Glutamatergic neuron (in vitro differentiated cells): ENCODE results near the gene LGALS9. TPM values are rescaled to one million over a fixed set of nuclear protein-coding genes. Genes with fewer than 3 reads are reported as not detected.

Experiments used
- DNase-seq: peaks from one replicate; pipeline ENCODE4 v3.0.0; 2022
- H3K27ac Mint-ChIP-seq: one replicate; pipeline ENCODE4 v1.8.0; 2020; ENCODE audit warnings: mild to moderate bottlenecking, mixed read lengths, inconsistent platforms; ENCODE audit not compliant: unreplicated experiment
- H3K27me3 Mint-ChIP-seq: one replicate; pipeline ENCODE4 v1.8.0; 2020; ENCODE audit warnings: mild to moderate bottlenecking, moderate library complexity, mixed read lengths, inconsistent platforms; ENCODE audit not compliant: unreplicated experiment
- H3K36me3 Mint-ChIP-seq: one replicate; pipeline ENCODE4 v1.8.0; 2020; ENCODE audit warnings: mild to moderate bottlenecking, mixed read lengths, inconsistent platforms; ENCODE audit not compliant: unreplicated experiment
- H3K4me1 Mint-ChIP-seq: one replicate; pipeline ENCODE4 v1.8.0; 2020; ENCODE audit warnings: mild to moderate bottlenecking, low read depth, mixed read lengths, inconsistent platforms; ENCODE audit not compliant: unreplicated experiment
- H3K4me3 Mint-ChIP-seq: one replicate; pipeline ENCODE4 v1.8.0; 2020; ENCODE audit warnings: mild to moderate bottlenecking, mixed read lengths, inconsistent platforms; ENCODE audit not compliant: unreplicated experiment
- H3K9me3 Mint-ChIP-seq: one replicate; pipeline ENCODE4 v1.8.0; 2020; ENCODE audit warnings: mild to moderate bottlenecking, moderate library complexity, mixed read lengths, inconsistent platforms; ENCODE audit not compliant: unreplicated experiment
- CTCF ChIP-seq: fragments of 200-600 bp; sonication (generic); IDR thresholded peaks from one replicate; pipeline ENCODE4 v1.5.0; 2021; ENCODE audit not compliant: partially characterized antibody, unreplicated experiment
- total RNA-seq: library from RNA; stranded (reverse); fragmentation: NEBNext Ultra II Directional; extraction: Animal tissue kit (Norgen Biotek cat#: 25700); gene quantifications from one replicate; pipeline ENCODE4 v1.2.1, GENCODE V29; 2021; ENCODE audit not compliant: unreplicated experiment

Gene LGALS9
- total RNA-seq, 1 donor from 2014 or later, result 6.5 TPM

DNA sequence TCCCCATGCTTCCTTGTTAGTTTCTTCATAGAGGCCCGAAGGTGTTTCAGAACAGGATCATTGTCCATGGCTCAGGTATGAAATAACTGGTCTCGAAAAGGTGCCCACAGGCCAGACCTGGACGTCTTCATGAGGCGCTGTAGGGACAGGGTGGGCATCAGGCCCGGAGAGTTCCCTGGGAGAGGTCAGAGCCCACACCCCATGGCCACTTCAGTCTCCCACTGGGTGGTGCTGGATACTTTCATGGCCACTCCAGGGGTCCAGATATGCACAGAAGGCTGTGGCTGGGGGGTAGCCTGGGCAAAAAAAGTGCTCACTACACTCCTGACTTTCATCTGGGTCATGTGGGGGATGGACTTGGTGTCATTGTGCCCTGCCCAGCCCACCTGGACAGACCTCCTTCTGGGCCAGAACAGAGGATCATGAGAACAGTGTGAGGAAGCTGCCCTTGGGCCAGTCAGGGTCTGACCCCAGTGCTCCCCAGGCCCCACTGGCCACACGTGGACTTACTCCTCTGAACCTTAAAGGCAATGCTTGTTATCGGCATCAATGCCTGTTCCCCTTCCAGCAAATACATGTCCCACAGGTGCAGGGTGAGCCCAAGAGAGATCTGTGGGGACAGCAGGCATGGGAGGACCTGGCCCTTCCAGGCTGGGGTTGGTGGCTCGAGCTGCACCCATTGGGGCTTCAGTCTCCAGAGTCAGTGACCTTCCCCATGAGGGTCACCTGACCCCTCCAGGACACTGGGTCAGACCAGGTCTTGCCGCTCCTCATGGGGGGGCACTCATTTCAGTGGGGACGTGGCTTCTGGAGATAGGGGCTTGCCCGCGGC lies 36.9 kb downstream of the LGALS9 start:
- Mint-ChIP-seq H3K27ac (no peak overlapping the region), H3K9me3 (peaks cover 5% of the 10 kb centered on the region), H3K4me1 (no peaks in the 10 kb centered on the region), H3K4me3 (no peak overlapping the region), H3K36me3 (no peaks in the 10 kb centered on the region), H3K27me3 (peaks cover 6% of the 10 kb centered on the region)
- peak; percentile 6 for DNase-seq
- no peak for TF ChIP-seq CTCF

GRCh38 chr17:27668488-27668823 lies 37.5 kb downstream of the LGALS9 start:
- Mint-ChIP-seq H3K36me3 (no peaks in the 10 kb centered on the region), H3K4me3 (no peak overlapping the region), H3K27ac (no peak overlapping the region), H3K4me1 (no peaks in the 10 kb centered on the region), H3K27me3 (peaks cover 6% of the 10 kb centered on the region), H3K9me3 (peaks cover 3% of the 10 kb centered on the region)
- peak; percentile 3 for DNase-seq
- no peak for TF ChIP-seq CTCF

DNA sequence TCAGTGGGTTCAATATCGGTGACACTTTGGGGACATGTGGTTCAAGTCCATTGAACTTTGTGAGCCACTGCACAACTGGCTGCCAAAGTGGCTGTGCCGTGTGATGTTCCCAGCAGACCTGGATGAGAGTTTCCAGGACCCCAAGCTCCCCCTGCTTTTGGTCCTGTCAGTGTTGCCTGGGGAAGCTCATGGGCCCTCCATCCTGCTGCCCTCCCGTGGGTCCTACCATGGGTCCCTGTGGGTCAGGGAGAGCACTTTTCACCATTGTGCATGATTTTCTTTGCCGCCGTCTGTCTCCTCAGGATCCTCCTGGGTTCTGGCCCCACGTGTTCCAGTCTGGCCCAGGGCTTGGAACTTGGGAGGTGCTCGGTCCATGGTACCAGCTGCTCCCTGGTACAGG lies 38.1 kb downstream of the LGALS9 start:
- no peak for TF ChIP-seq CTCF
- H3K36me3 Mint-ChIP-seq, result no peaks in the 10 kb centered on the region
- peak; percentile 2 for DNase-seq
- peaks cover 6% of the 10 kb centered on the region for H3K27me3 Mint-ChIP-seq
- H3K4me1 Mint-ChIP-seq, result no peaks in the 10 kb centered on the region
- H3K27ac Mint-ChIP-seq, result no peak overlapping the region
- peaks cover 3% of the 10 kb centered on the region for H3K9me3 Mint-ChIP-seq
- H3K4me3 Mint-ChIP-seq, result no peak overlapping the region

- DNase-seq, result no peak
- peaks cover 6% of the 10 kb centered on the region for H3K27me3 Mint-ChIP-seq
- H3K9me3 Mint-ChIP-seq, result peaks cover 3% of the 10 kb centered on the region
- no peak overlapping the region for H3K27ac Mint-ChIP-seq
- no peak for TF ChIP-seq CTCF
- H3K4me3 Mint-ChIP-seq, result no peak overlapping the region
- no peaks in the 10 kb centered on the region for H3K4me1 Mint-ChIP-seq
- H3K36me3 Mint-ChIP-seq, result no peaks in the 10 kb centered on the region
Measured at GRCh38 chr17:27669850-27670249, 38.9 kb downstream of the LGALS9 start.

GRCh38 chr17:27670791-27671590 lies 40.0 kb downstream of the LGALS9 start:
- H3K27ac Mint-ChIP-seq, result no peak overlapping the region
- H3K36me3 Mint-ChIP-seq, result no peaks in the 10 kb centered on the region
- no peak overlapping the region for H3K4me3 Mint-ChIP-seq
- peaks cover 10% of the 10 kb centered on the region for H3K27me3 Mint-ChIP-seq
- H3K4me1 Mint-ChIP-seq, result no peaks in the 10 kb centered on the region
- DNase-seq, result no peak
- no peak for TF ChIP-seq CTCF
- peaks cover 3% of the 10 kb centered on the region for H3K9me3 Mint-ChIP-seq
